K562 (cell line): ENCODE data around the gene ZBTB18.

Source experiments
- CTCF ChIP-seq, 3 experiments: IDR thresholded peaks in 2 of 3; conservative IDR thresholded peaks in 1 of 3; 2 replicates each; pipeline ENCODE4 v1.5.1; 2011 to 2012; ENCODE audit warnings: low read length in 3 of 3, mild to moderate bottlenecking in 3 of 3, control low read depth in 2 of 3, improper control_type of control experiment in 1 of 3, inconsistent platforms in 1 of 3, low read depth in 1 of 3, mixed read lengths in 1 of 3, moderate library complexity in 1 of 3; ENCODE audit not compliant: insufficient read depth in 2 of 3
- CUX1 ChIP-seq: fragments of 200-800 bp; sonication (Bioruptor generic); IDR thresholded peaks from 2 replicates; pipeline ENCODE4 v1.6.1; 2016; ENCODE audit warnings: missing genetic modification characterization, missing compliant biosample characterization
- HCFC1 ChIP-seq: IDR thresholded peaks from 2 replicates; pipeline ENCODE4 v1.6.1; 2012; ENCODE audit warnings: low read depth, low read length, improper control_type of control experiment
- MAX ChIP-seq: sonication (generic); formaldehyde crosslinking; IDR thresholded peaks from 2 replicates; pipeline ENCODE4 v1.9.0; 2022; ENCODE audit warnings: mild to moderate bottlenecking, missing genetic modification reagents
- RFX5 ChIP-seq: IDR thresholded peaks from 2 replicates; pipeline ENCODE4 v1.6.1; 2011; ENCODE audit warnings: low read depth, mild to moderate bottlenecking, improper control_type of control experiment, low read length
- SMARCC2 ChIP-seq: fragments of 450-650 bp; IDR thresholded peaks from 2 replicates; pipeline ENCODE4 v1.6.1; 2017; ENCODE audit warnings: antibody characterized with exemption, moderate library complexity, mild to moderate bottlenecking, low read depth
- UBTF ChIP-seq, 2 experiments: IDR thresholded peaks; 2 replicates each; pipeline ENCODE4 v1.6.1; 2012; ENCODE audit warnings: improper control_type of control experiment in 2 of 2, low read depth in 2 of 2, low read length in 2 of 2, borderline replicate concordance in 1 of 2
- ZNF384 ChIP-seq: IDR thresholded peaks from 2 replicates; pipeline ENCODE4 v1.6.1; 2012; ENCODE audit warnings: low read depth, low read length, improper control_type of control experiment

GRCh38 chr1:244089561-244089960 is 38.5 kb downstream of the ZBTB18 start:
- TF ChIP-seq ZNF384 (no peak), CTCF (IDR thresholded peaks at IDR 0.05 in 2 of 3, conservative IDR thresholded peaks at IDR 0.05 in 1 of 3; ENCODE audit: insufficient read depth in 2 of 3, low read depth in 1 of 3, low read length in 3 of 3) (no peak), HCFC1 (no peak), MAX (no peak), CUX1 (no peak), SMARCC2 (no peak), UBTF (IDR thresholded peaks at IDR 0.05; ENCODE audit: borderline replicate concordance in 1 of 2, low read depth in 2 of 2, low read length in 2 of 2) (no peak), RFX5 (no peak)
